Neural cell (in vitro differentiated cells): Measurements from ENCODE around the gene TMEM132C. TPM values are rescaled to one million over a fixed set of nuclear protein-coding genes. Genes with fewer than 3 reads are reported as not detected.

ENCODE experiments used
- H2AFZ ChIP-seq: fragments of 200-600, 300-800 bp; sonication (generic), shearing (Covaris generic); 2 replicates; pipeline ENCODE4 v1.6.0; 2014; ENCODE audit warnings: low read depth, mild to moderate bottlenecking, antibody characterized with exemption, low read length, moderate library complexity
- H3F3A ChIP-seq: fragments of 200-600 bp; shearing (Covaris generic); 2 replicates; pipeline ENCODE4 v1.6.1; 2016; ENCODE audit warnings: mild to moderate bottlenecking, moderate library complexity, mixed read lengths, antibody characterized with exemption, low read length; ENCODE audit not compliant: insufficient read depth, poor library complexity, severe bottlenecking
- H3K27ac ChIP-seq: fragments of 200-600, 300-800 bp; sonication (generic), shearing (Covaris generic); 2 replicates; pipeline ENCODE4 v1.5.1; 2014; ENCODE audit warnings: mild to moderate bottlenecking, low read length, moderate library complexity
- H3K27me3 ChIP-seq: fragments of 300-800, 200-600 bp; sonication (generic), shearing (Covaris generic); 2 replicates; pipeline ENCODE4 v1.6.0; 2014; ENCODE audit warnings: mild to moderate bottlenecking, low read depth, low read length, moderate library complexity; ENCODE audit not compliant: insufficient read depth
- H3K36me3 ChIP-seq: fragments of 300-800, 200-600 bp; sonication (generic), shearing (Covaris generic); 2 replicates; pipeline ENCODE4 v1.5.1; 2014; ENCODE audit warnings: mild to moderate bottlenecking, antibody characterized with exemption, low read length, moderate library complexity; ENCODE audit not compliant: insufficient read depth
- H3K4me2 ChIP-seq: fragments of 300-800, 200-600 bp; sonication (generic), shearing (Covaris generic); 2 replicates; pipeline ENCODE4 v1.6.0; 2014; ENCODE audit warnings: mild to moderate bottlenecking, low read length
- H3K4me3 ChIP-seq: fragments of 300-800, 200-600 bp; sonication (generic), shearing (Covaris generic); 2 replicates; pipeline ENCODE4 v1.5.1; 2014; ENCODE audit warnings: mild to moderate bottlenecking, low read length, moderate library complexity
- H3K79me2 ChIP-seq: fragments of 200-600 bp; shearing (Covaris generic); replicated peaks from 2 replicates; pipeline ENCODE4 v1.6.0; 2014; ENCODE audit warnings: mild to moderate bottlenecking, low read length, moderate library complexity; ENCODE audit not compliant: insufficient read depth
- H3K9ac ChIP-seq: fragments of 300-800, 200-600 bp; sonication (generic), shearing (Covaris generic); 2 replicates; pipeline ENCODE4 v1.6.1; 2016; ENCODE audit warnings: mild to moderate bottlenecking, low read length, mixed read lengths
- H3K9me2 ChIP-seq: fragments of 200-600 bp; shearing (Covaris generic); 2 replicates; pipeline ENCODE4 v1.6.1; 2016; ENCODE audit warnings: mild to moderate bottlenecking, low read length, mixed read lengths; ENCODE audit not compliant: insufficient read depth
- H3K9me3 ChIP-seq: fragments of 200-600, 300-800 bp; sonication (generic), shearing (Covaris generic); 2 replicates; pipeline ENCODE4 v1.6.1; 2016; ENCODE audit warnings: mild to moderate bottlenecking, mixed run types, low read length, moderate library complexity, mixed read lengths
- H4K20me1 ChIP-seq: fragments of 200-600 bp; shearing (Covaris generic); 2 replicates; pipeline ENCODE4 v1.6.1; 2016; ENCODE audit warnings: mild to moderate bottlenecking, mixed run types; ENCODE audit not compliant: insufficient read depth
- CTCF ChIP-seq: fragments of 450-650 bp; IDR thresholded peaks from 2 replicates; pipeline ENCODE4 v1.5.1; 2014; ENCODE audit warnings: antibody characterized with exemption, mild to moderate bottlenecking, moderate library complexity; ENCODE audit not compliant: poor library complexity, severe bottlenecking
- EP300 ChIP-seq: fragments of 450-650 bp; conservative IDR thresholded peaks from 2 replicates; pipeline ENCODE4 v1.6.1; 2014; ENCODE audit warnings: antibody characterized with exemption, mild to moderate bottlenecking, moderate library complexity; ENCODE audit not compliant: poor library complexity, severe bottlenecking
- EZH2 ChIP-seq: fragments of 200-600, 300-800 bp; shearing (Covaris generic), sonication (generic); IDR thresholded peaks from 2 replicates; pipeline ENCODE4 v1.6.1; 2014; ENCODE audit warnings: antibody characterized with exemption, low read length, borderline replicate concordance, mild to moderate bottlenecking; ENCODE audit not compliant: insufficient read depth, poor library complexity, severe bottlenecking
- MXI1 ChIP-seq: fragments of 450-650 bp; conservative IDR thresholded peaks from 2 replicates; pipeline ENCODE4 v1.6.1; 2014; ENCODE audit warnings: antibody characterized with exemption, mild to moderate bottlenecking; ENCODE audit not compliant: poor library complexity, severe bottlenecking
- POLR2AphosphoS5 ChIP-seq: IDR thresholded peaks from 2 replicates; pipeline ENCODE4 v1.6.1; 2012
- RAD21 ChIP-seq: fragments of 450-650 bp; conservative IDR thresholded peaks from 2 replicates; pipeline ENCODE4 v1.6.1; 2014; ENCODE audit warnings: antibody characterized with exemption, mild to moderate bottlenecking, moderate library complexity
- REST ChIP-seq: IDR thresholded peaks from 2 replicates; pipeline ENCODE4 v1.6.1; 2012; ENCODE audit warnings: borderline replicate concordance
- SMC3 ChIP-seq: fragments of 450-650 bp; conservative IDR thresholded peaks from 2 replicates; pipeline ENCODE4 v1.6.1; 2014; ENCODE audit warnings: antibody characterized with exemption, mild to moderate bottlenecking, moderate library complexity; ENCODE audit not compliant: poor library complexity
- TAF1 ChIP-seq: IDR thresholded peaks from 2 replicates; pipeline ENCODE4 v1.6.1; 2012; ENCODE audit warnings: low read depth
- polyA plus RNA-seq: library from polyadenylated mRNA; depleted of rRNA; stranded (reverse); fragments of >200 nt; gene quantifications from 2 replicates; pipeline ENCODE4 v1.2.3, GENCODE V29; 2014

Gene TMEM132C
- polyA plus RNA-seq, 1 donor from 2014 or later: 0.06 TPM

GRCh38 chr12:128543971-128544370 lies 277.0 kb downstream of the TMEM132C start:
- H4K20me1 ChIP-seq: no peaks in the 10 kb centered on the region
- H3K9me3 ChIP-seq: no peaks in the 10 kb centered on the region
- H2AFZ ChIP-seq: no peak overlapping the region
- no peak for TF ChIP-seq REST
- no peak for TF ChIP-seq SMC3
- no peak for TF ChIP-seq EZH2
- no peak for TF ChIP-seq TAF1
- TF ChIP-seq CTCF: no peak
- no peak for TF ChIP-seq POLR2AphosphoS5
- no peak for TF ChIP-seq MXI1
- no peak for TF ChIP-seq RAD21
- no peak for TF ChIP-seq EP300
- H3K79me2 ChIP-seq: no peaks in the 10 kb centered on the region
- no peak overlapping the region for H3K4me2 ChIP-seq
- H3K27me3 ChIP-seq: no peaks in the 10 kb centered on the region
- no peaks in the 10 kb centered on the region for H3K36me3 ChIP-seq
- no peaks in the 10 kb centered on the region for H3F3A ChIP-seq
- no peak overlapping the region for H3K27ac ChIP-seq
- no peak overlapping the region for H3K9ac ChIP-seq
- no peaks in the 10 kb centered on the region for H3K9me2 ChIP-seq
- H3K4me3 ChIP-seq: no peak overlapping the region

GRCh38 chr12:128548949-128549348 lies 282.0 kb downstream of the TMEM132C start:
- TF ChIP-seq MXI1 (no peak), RAD21 (no peak), EP300 (no peak), SMC3 (no peak), EZH2 (no peak), REST (no peak), TAF1 (no peak), CTCF (no peak)
- no peak overlapping the region for H3K4me3 ChIP-seq
- H3K36me3 ChIP-seq: no peaks in the 10 kb centered on the region
- H4K20me1 ChIP-seq: no peaks in the 10 kb centered on the region
- no peaks in the 10 kb centered on the region for H3K9me2 ChIP-seq
- no peaks in the 10 kb centered on the region for H3K79me2 ChIP-seq
- no peaks in the 10 kb centered on the region for H3K27me3 ChIP-seq
- H3F3A ChIP-seq: no peaks in the 10 kb centered on the region
- H3K9ac ChIP-seq: no peak overlapping the region
- H3K4me2 ChIP-seq: no peak overlapping the region
- no peak overlapping the region for H2AFZ ChIP-seq
- H3K9me3 ChIP-seq: no peaks in the 10 kb centered on the region
- no peak overlapping the region for H3K27ac ChIP-seq
